Liver (tissue), 9 donors: ENCODE results near the gene ITIH4. TPM values are rescaled to one million over a fixed set of nuclear protein-coding genes. Genes with fewer than 3 reads are reported as not detected.

Experiments used
- DNase-seq: peaks from one replicate; pipeline ENCODE4 v3.0.0-alpha.2; 2017; ENCODE audit warnings: low spot score
- H3K27ac ChIP-seq, 2 donors: one replicate each; pipeline ENCODE4 v1.7.0; 2013; ENCODE audit warnings: inconsistent platforms in 2 of 2, low read length in 2 of 2, control low read depth in 1 of 2, low read depth in 1 of 2, mild to moderate bottlenecking in 1 of 2
- H3K27me3 ChIP-seq, 4 donors: one replicate each; pipeline versions ENCODE4 v1.6.1 to v1.7.0; 2013; ENCODE audit warnings: low read length in 3 of 4, inconsistent platforms in 1 of 4, mild to moderate bottlenecking in 1 of 4, moderate library complexity in 1 of 4; ENCODE audit not compliant: control insufficient read depth in 4 of 4, insufficient read depth in 4 of 4
- H3K36me3 ChIP-seq, 4 donors: one replicate each; pipeline versions ENCODE4 v1.6.1 to v1.7.0; 2013; ENCODE audit warnings: low read length in 3 of 4, mild to moderate bottlenecking in 3 of 4, low read depth in 1 of 4, moderate library complexity in 1 of 4; ENCODE audit not compliant: control insufficient read depth in 4 of 4, insufficient read depth in 3 of 4
- H3K4me1 ChIP-seq, 4 donors: one replicate each; pipeline versions ENCODE4 v1.6.1 to v1.7.0; 2013; ENCODE audit warnings: low read length in 3 of 4, mild to moderate bottlenecking in 3 of 4, moderate library complexity in 1 of 4; ENCODE audit not compliant: control insufficient read depth in 4 of 4, insufficient read depth in 4 of 4
- H3K4me3 ChIP-seq, 3 donors: one replicate each; pipeline versions ENCODE4 v1.6.1 to v1.7.0; 2013; ENCODE audit warnings: low read length in 3 of 3, control low read depth in 1 of 3, low read depth in 1 of 3, mild to moderate bottlenecking in 1 of 3
- H3K9ac ChIP-seq, 2 donors: one replicate each; pipeline ENCODE4 v1.7.0; 2013; ENCODE audit warnings: low read length in 2 of 2, mild to moderate bottlenecking in 2 of 2, moderate library complexity in 2 of 2, control low read depth in 1 of 2, low read depth in 1 of 2
- H3K9me3 ChIP-seq, 4 donors: one replicate each; pipeline versions ENCODE4 v1.6.1 to v1.7.0; 2013; ENCODE audit warnings: low read length in 3 of 4; ENCODE audit not compliant: control insufficient read depth in 4 of 4
- CTCF ChIP-seq: fragments of 150-350 bp; IDR thresholded peaks from 2 replicates; pipeline ENCODE4 v1.5.1; 2017; ENCODE audit warnings: improper control_type of control experiment, low read depth, low read length; ENCODE audit not compliant: missing input control
- EGR1 ChIP-seq, 2 donors: IDR thresholded peaks; 2 replicates each; pipeline ENCODE4 v1.6.1; 2016 to 2018; ENCODE audit warnings: antibody characterized with exemption in 2 of 2, low read depth in 2 of 2
- FOXA1 ChIP-seq: IDR thresholded peaks from 2 replicates; pipeline ENCODE4 v1.6.1; 2016; ENCODE audit warnings: antibody characterized with exemption
- FOXA2 ChIP-seq: IDR thresholded peaks from 2 replicates; pipeline ENCODE4 v1.6.1; 2016; ENCODE audit warnings: antibody characterized with exemption
- GABPA ChIP-seq, 2 donors: IDR thresholded peaks in 1 of 2; conservative IDR thresholded peaks in 1 of 2; 2 replicates each; pipeline ENCODE4 v1.6.1; 2016; ENCODE audit warnings: antibody characterized with exemption in 2 of 2, mild to moderate bottlenecking in 1 of 2, moderate library complexity in 1 of 2
- HNF4A ChIP-seq, 2 donors: conservative IDR thresholded peaks; 2 replicates each; pipeline ENCODE4 v1.6.1; 2016; ENCODE audit warnings: antibody characterized with exemption in 2 of 2, mild to moderate bottlenecking in 2 of 2
- HNF4G ChIP-seq: IDR thresholded peaks from 2 replicates; pipeline ENCODE4 v1.6.1; 2016; ENCODE audit warnings: antibody characterized with exemption
- JUND ChIP-seq, 2 donors: IDR thresholded peaks; 2 replicates each; pipeline ENCODE4 v1.6.1; 2016; ENCODE audit warnings: antibody characterized with exemption in 2 of 2
- MAX ChIP-seq: IDR thresholded peaks from 2 replicates; pipeline ENCODE4 v1.6.1; 2016; ENCODE audit warnings: antibody characterized with exemption
- REST ChIP-seq: IDR thresholded peaks from 2 replicates; pipeline ENCODE4 v1.6.1; 2016; ENCODE audit warnings: antibody characterized with exemption, mild to moderate bottlenecking
- RXRA ChIP-seq, 2 donors: IDR thresholded peaks; 2 replicates each; pipeline ENCODE4 v1.6.1; 2017 to 2018; ENCODE audit warnings: antibody characterized with exemption in 2 of 2, mild to moderate bottlenecking in 1 of 2
- SP1 ChIP-seq: IDR thresholded peaks from 2 replicates; pipeline ENCODE4 v1.6.1; 2018; ENCODE audit warnings: antibody characterized with exemption, mild to moderate bottlenecking
- TAF1 ChIP-seq: conservative IDR thresholded peaks from 2 replicates; pipeline ENCODE4 v1.6.1; 2016; ENCODE audit warnings: antibody characterized with exemption, mild to moderate bottlenecking
- YY1 ChIP-seq: IDR thresholded peaks from 2 replicates; pipeline ENCODE4 v1.6.1; 2016; ENCODE audit warnings: antibody characterized with exemption, mild to moderate bottlenecking
- ZBTB33 ChIP-seq: IDR thresholded peaks from 2 replicates; pipeline ENCODE4 v1.6.1; 2016; ENCODE audit warnings: antibody characterized with exemption
- WGBS: extraction: QIAGEN DNeasy Blood & Tissue Kit; methylation state at CpG from one replicate; pipeline ENCODE4 v1.1.7; 2013; 5-methylcytosine and 5-hydroxymethylcytosine counted together
- polyA plus RNA-seq, 2 donors: library from polyadenylated mRNA; stranded (reverse) in 1 of 2; unstranded in 1 of 2; fragments of 200-250 nt in 1 of 2; fragments of >200 nt in 1 of 2; fragmentation: Nextera tagmentation in 1 of 2; extraction: Ambion mirVana in 1 of 2; gene quantifications; one replicate each; pipeline versions ENCODE4 v1.2.1 to v1.2.3, GENCODE V29; 2013 to 2015
- total RNA-seq, 2 donors: library from RNA; depleted of rRNA; stranded (reverse); fragments of >200 nt; gene quantifications; one replicate each; pipeline ENCODE4 v1.2.3, GENCODE V29; 2014
- donor health status: healthy.
- donor health status: healthy.
- donor health status: healthy.
- donor health status: healthy.
- donor health status: healthy.

Gene ITIH4
- total and polyA plus RNA-seq, 4 donors = 447 to 3,354 (median 2,410) TPM

GRCh38 chr3:52798376-52798977 lies 32.0 kb downstream of the ITIH4 start:
- WGBS = 87% methylated on average over 10 of the region's 10 CpGs

More at GRCh38 chr3:52798376-52798977, 32.0 kb downstream of the ITIH4 start:
- Histone ChIP-seq H3K27ac (peak overlapping the region; percentile 29), H3K4me3 (no peak overlapping the region), H3K36me3 (peaks cover 17 to 63% (median 52%) of the 10 kb centered on the region in 4 donors), H3K4me1 (peaks cover 23 to 58% (median 49%) of the 10 kb centered on the region in 4 donors), H3K9me3 (no peaks in the 10 kb centered on the region), H3K9ac (no peak overlapping the region), H3K27me3 (no peaks in the 10 kb centered on the region)
- DNase-seq = no peak
- no peak for TF ChIP-seq EGR1 (IDR thresholded peaks at IDR 0.05; ENCODE audit: low read depth in 2 of 2)
- no peak for TF ChIP-seq ZBTB33
- TF ChIP-seq SP1 = no peak
- TF ChIP-seq GABPA (IDR thresholded peaks at IDR 0.05 in 1 of 2, conservative IDR thresholded peaks at IDR 0.05 in 1 of 2) = no peak
- no peak for TF ChIP-seq FOXA2
- TF ChIP-seq MAX = no peak
- no peak for TF ChIP-seq FOXA1
- no peak for TF ChIP-seq JUND (IDR thresholded peaks at IDR 0.05)
- TF ChIP-seq REST = no peak
- no peak for TF ChIP-seq TAF1
- no peak for TF ChIP-seq RXRA (IDR thresholded peaks at IDR 0.05)
- no peak for TF ChIP-seq HNF4G
- no peak for TF ChIP-seq HNF4A (conservative IDR thresholded peaks at IDR 0.05)
- no peak for TF ChIP-seq CTCF
- TF ChIP-seq YY1 = no peak
